ENCODE measurements around the gene CNOT4.
A peak's percentile ranks its signal among the peaks of the same experiment; 100 is the strongest.

The CNOT4 gene

DNA sequence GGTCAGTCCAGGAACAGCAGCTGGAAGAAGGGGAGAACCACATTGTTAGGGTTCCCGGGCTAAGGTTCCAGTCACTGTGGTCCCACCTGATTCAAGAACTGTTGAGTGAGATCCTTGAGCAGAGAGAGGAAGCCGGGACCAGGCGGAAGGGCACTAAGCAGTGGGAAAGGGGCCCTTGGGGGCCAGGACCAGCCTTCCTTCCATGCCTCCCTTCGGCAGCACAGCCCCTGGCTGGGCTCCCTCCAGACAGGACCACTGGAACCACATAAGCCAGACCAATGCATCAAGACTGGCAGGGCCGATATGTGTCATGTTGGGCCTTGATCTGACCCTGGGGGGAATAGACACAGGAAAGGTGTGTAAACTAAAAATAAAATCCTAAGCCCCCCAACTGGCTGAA lies 172.4 kb downstream of the CNOT4 start:
- H3K4me1 ChIP-seq = peaks cover 21% of the 10 kb centered on the region
- no peaks in the 10 kb centered on the region for H3K36me3 ChIP-seq
- TF ChIP-seq CTCF (IDR thresholded peaks at IDR 0.05; ENCODE audit: low read depth, low read length) = no peak
- H3K9me3 ChIP-seq = no peaks in the 10 kb centered on the region
- no peak for DNase-seq
- no peaks in the 10 kb centered on the region for H3K27me3 ChIP-seq
- H3K4me3 ChIP-seq (ENCODE audit: low read depth, low read length) = no peak overlapping the region

DNA sequence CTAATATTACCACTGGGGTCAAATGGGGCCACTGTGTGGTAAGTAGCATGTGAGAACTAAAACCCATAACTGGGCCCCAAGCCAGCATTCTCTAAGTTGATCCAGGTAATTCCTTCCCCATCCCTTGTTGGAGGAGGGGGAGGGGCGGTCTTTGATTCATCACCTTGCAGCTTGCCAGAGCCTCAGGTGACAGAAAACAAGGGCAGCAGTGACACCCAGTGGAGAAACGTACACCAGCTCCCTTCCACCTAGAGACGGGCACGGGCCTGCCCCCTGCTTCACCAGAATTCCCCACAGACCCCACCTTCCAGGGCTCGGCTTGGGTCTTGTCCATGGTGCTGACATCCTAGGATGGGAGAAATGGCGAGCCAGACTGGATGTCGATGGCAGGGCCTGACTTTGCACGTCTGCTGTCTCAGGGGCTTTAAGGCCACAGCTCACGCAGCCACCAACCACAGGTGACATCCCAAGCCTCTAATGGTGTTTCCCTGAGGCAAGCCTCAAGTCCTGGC lies 174.2 kb downstream of the CNOT4 start:
- peak; percentile 87 for DNase-seq
- Histone ChIP-seq H3K36me3 (no peaks in the 10 kb centered on the region), H3K27me3 (no peaks in the 10 kb centered on the region), H3K4me1 (peaks cover 21% of the 10 kb centered on the region), H3K9me3 (no peaks in the 10 kb centered on the region), H3K4me3 (ENCODE audit: low read depth, low read length) (no peak overlapping the region)
- TF ChIP-seq CTCF (IDR thresholded peaks at IDR 0.05; ENCODE audit: low read depth, low read length) = peak; percentile 89

DNA sequence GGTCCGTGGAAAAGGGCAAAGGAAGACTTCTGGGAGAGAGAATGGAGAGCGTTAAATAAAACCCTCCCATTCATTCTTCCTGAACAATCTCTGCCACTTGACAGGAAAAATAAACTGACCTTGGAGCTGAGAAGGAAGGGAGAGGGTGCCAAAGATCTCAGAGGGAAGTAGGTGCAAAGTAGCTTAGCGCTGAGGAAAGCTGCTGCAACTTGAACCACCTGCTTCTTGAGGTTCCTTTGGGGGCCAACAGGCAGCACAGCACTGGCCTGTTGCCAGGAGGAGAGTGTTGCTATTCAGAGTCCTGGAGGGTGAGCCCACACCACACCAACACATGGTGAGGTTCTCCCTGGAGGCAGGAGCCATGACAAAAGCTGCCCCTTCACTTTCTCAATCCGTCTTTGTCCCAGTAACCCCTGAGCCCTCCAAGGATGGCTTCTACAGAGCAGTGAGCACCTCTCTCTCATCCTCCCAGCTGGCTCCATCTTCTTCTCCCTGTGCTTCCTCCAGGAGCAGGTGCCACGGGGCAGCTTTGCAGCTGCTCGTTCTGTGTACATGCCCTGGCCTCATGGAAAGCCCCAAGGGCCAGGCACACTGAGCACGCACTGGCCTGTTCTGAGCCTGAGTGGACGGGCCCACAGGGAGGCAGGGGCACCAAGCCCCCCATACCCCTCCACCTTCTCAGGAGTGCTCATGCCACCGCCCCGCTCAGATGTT lies 174.9 kb downstream of the CNOT4 start:
- Histone ChIP-seq H3K27me3 (no peaks in the 10 kb centered on the region), H3K4me3 (ENCODE audit: low read depth, low read length) (no peak overlapping the region), H3K4me1 (peaks cover 21% of the 10 kb centered on the region), H3K36me3 (no peaks in the 10 kb centered on the region), H3K9me3 (no peaks in the 10 kb centered on the region)
- DNase-seq = no peak
- TF ChIP-seq CTCF (IDR thresholded peaks at IDR 0.05; ENCODE audit: low read depth, low read length) = no peak

GRCh38 chr7:135333946-135334345 lies 176.0 kb downstream of the CNOT4 start:
- TF ChIP-seq CTCF (IDR thresholded peaks at IDR 0.05; ENCODE audit: low read depth, low read length) = no peak
- DNase-seq = no peak
- H3K4me1 ChIP-seq = peaks cover 21% of the 10 kb centered on the region

GRCh38 chr7:135333200-135333599 lies 176.7 kb downstream of the CNOT4 start:
- H3K36me3 ChIP-seq = no peaks in the 10 kb centered on the region
- DNase-seq = no peak
- H3K4me3 ChIP-seq (ENCODE audit: low read depth, low read length) = no peak overlapping the region
- no peak for TF ChIP-seq CTCF (IDR thresholded peaks at IDR 0.05; ENCODE audit: low read depth, low read length)
- peaks cover 21% of the 10 kb centered on the region for H3K4me1 ChIP-seq
- no peaks in the 10 kb centered on the region for H3K9me3 ChIP-seq
- H3K27me3 ChIP-seq = no peaks in the 10 kb centered on the region

More at GRCh38 chr7:135333946-135334345, 176.0 kb downstream of the CNOT4 start:
- Histone ChIP-seq H3K4me3 (ENCODE audit: low read depth, low read length) (no peak overlapping the region), H3K27me3 (no peaks in the 10 kb centered on the region), H3K36me3 (no peaks in the 10 kb centered on the region), H3K9me3 (no peaks in the 10 kb centered on the region)

- Histone ChIP-seq H3K4me3 (ENCODE audit: low read depth, low read length) (no peak overlapping the region), H3K9me3 (no peaks in the 10 kb centered on the region), H3K4me1 (peaks cover 14% of the 10 kb centered on the region), H3K36me3 (no peaks in the 10 kb centered on the region), H3K27me3 (no peaks in the 10 kb centered on the region)
- TF ChIP-seq CTCF (IDR thresholded peaks at IDR 0.05; ENCODE audit: low read depth, low read length) = no peak
- DNase-seq = no peak
Observed at GRCh38 chr7:135330088-135330487, 179.8 kb downstream of the CNOT4 start.
